Hematopoietic multipotent progenitor cell (in vitro differentiated cells): ENCODE measurements around the gene GALNT14. TPM values are rescaled to one million over a fixed set of nuclear protein-coding genes. Genes with fewer than 3 reads are reported as not detected.
"Not testable (repeated sequence)": the region's sequence is repeated elsewhere in the genome, so short reads cannot be mapped to it uniquely, and the experiment has no call there.

Experiments
- DNase-seq, 3 donors: peaks; one replicate each; pipeline ENCODE4 v3.0.0-alpha.2; 2011 to 2015; ENCODE audit warnings: low read depth in 2 of 3, low spot score in 2 of 3
- total RNA-seq: library from RNA; depleted of rRNA; stranded (reverse); fragments of >200 nt; gene quantifications from one replicate; pipeline ENCODE4 v1.2.3, GENCODE V29; 2012

GALNT14 gene
- total RNA-seq, 1 donor: 12.9 TPM

GRCh38 chr2:30915486-30915885, 222.8 kb downstream of the GALNT14 start:
- peak in 2 of 3 donors; percentile 12 to 23 for DNase-seq

DNA sequence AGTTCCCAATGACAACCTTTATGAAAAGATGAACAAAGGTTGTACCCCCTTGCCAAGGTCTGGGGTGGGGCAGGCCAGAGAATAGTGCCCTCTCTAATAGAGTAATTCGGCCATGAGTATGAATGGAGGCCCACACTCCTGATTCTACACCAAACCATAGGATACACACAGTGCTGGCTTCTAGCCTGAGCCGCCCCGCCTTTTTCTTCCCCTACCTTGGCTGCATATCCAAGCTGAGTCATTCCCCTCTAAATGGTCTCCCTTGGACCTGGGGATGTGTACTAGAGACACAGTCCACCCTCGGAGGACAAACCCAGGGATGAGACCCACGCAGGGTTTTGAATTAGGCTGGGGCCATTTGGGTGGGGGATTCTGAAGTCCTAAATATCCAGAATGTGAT, 223.8 kb downstream of the GALNT14 start:
- no peak for DNase-seq

DNA sequence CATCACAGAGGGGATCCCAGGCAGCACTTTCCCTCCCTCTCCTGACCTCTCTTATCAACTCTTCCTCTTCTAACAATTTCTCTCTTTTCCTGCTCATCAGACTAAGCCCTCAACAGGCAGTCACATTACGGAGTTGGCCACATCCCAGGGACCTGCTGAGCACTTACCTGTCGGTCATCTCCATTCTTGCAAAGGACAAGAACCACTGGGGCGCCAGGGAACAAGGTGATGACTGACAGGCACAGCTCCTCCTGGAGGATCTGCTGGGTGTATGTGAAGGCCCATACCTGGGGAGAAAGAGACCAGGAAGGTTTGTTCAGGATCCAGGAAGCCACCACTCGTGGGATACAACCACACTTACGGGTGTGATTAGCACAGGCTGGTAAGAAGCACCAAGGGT, 226.2 kb downstream of the GALNT14 start:
- no peak for DNase-seq

DNA sequence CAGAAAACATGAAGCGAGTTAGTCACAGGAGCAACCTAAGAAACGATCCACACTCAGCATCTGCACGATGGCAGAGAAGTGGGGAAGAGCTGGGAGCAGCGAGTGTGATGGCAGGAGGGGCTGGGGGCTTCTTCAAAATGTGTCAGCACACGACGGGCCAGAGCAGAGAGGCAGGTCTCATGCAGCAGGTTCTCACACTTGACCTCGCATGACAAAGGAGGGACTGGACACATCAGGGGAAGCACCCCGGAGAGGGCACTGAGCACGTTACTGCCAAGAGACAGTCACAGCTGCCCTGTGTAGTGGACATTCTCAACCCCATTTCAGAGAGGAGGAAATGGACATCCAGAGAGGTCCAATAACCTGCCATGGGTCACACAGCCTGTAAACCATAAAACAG, 226.9 kb downstream of the GALNT14 start:
- DNase-seq: no peak

DNA sequence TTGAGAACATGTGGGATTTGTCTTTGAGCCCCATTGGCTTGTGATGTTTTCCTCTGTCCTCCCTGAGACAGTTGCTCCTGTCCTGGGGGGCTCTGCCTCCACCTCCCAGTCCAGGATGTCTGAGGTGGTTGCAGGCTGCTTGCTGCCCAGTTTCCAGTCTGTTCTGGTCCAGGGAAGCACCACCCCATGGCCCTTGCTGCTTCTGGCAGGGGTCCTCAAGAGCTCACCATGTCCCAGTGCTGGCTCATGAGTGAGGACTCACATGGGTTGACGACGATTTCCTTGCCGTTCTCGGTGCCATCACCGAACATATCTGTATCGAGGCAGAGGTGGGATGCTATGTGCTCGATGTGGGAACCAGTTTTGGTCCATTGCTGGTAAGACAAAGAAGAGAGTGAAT, 227.6 kb downstream of the GALNT14 start:
- DNase-seq: no peak

- DNase-seq: not testable (repeated sequence)
Observed at GRCh38 chr2:30904437-30904836, 233.8 kb downstream of the GALNT14 start.

GRCh38 chr2:30903326-30903725, 234.9 kb downstream of the GALNT14 start:
- DNase-seq: no peak

- DNase-seq: no peak
Observed at GRCh38 chr2:30900381-30900780, 237.9 kb downstream of the GALNT14 start.

- DNase-seq: no peak
Observed at GRCh38 chr2:30899516-30900054, 238.7 kb downstream of the GALNT14 start.

DNA sequence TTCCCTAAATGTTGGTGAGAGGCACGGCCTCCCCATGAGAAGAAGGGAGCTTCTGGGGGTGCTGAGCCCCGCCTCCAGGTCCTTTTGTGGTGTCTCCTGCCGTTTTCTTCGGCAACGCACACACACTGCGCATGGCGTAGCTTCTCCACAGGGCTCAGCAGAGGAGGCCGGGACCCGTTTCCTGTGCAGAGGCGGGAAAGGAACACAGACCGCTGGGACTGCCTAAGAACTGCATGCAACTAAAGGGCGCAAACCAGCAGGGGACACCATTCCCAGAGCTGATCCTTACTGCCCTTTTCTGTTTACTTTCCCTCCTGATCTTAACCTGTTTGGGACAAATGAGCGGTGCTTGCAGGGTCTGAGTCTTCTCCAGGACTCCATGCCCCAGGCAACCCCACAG, 240.7 kb downstream of the GALNT14 start:
- DNase-seq: no peak

- DNase-seq: no peak
Observed at GRCh38 chr2:30894498-30895119, 243.6 kb downstream of the GALNT14 start.

DNA sequence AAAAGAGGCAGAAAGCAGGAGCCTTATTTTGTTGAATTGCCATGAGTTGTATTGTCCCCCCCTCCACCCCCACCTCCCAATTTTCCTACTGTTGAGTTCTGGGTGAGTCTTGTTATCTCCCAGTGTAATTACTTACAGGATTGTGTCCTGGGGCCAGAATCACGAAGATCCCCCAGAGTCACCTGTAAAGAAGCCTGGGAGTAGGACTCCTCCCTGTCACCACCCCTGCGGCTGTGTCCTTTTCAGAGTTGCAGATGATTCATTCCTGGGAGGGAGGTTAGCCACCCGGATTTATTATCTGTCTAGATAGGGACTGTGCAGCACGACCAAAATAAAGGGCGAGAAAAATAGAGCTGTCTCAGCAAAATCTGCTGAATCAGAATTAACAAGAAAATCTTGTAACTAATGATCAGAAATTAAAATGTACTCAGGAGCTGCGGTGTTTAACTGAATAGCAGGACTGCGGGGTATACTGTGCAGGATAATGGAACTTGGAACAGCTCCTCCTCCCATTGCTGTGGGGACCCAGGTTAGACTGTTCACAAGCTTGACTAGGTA, 249.3 kb downstream of the GALNT14 start:
- no peak for DNase-seq

GRCh38 chr2:30886080-30886479, 252.2 kb downstream of the GALNT14 start:
- DNase-seq: no peak

GRCh38 chr2:30883822-30884221, 254.4 kb downstream of the GALNT14 start:
- no peak for DNase-seq

- DNase-seq: no peak
Observed at GRCh38 chr2:30883184-30883583, 255.1 kb downstream of the GALNT14 start.

DNA sequence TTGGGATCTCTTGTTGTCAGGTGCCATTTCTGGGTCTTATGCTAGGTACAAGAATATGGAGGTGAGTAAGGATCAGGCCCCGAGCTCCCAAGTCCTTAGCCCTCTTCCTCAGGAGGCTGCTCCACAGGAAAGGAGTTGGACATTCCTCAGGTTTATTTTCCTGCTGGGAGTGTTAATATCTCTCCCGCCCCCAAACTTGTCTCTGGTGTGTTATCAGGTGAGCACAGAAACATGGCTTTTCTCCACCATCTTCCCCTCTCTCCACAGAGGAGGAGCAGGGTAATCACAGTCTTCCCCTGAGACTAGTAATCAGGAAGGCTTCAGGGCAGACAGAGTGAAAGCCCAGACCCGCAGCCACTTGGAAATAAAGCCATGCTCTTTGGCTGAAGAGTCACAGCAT, 257.7 kb downstream of the GALNT14 start:
- no peak for DNase-seq

- DNase-seq: no peak
Observed at GRCh38 chr2:30877833-30878232, 260.4 kb downstream of the GALNT14 start.

DNA sequence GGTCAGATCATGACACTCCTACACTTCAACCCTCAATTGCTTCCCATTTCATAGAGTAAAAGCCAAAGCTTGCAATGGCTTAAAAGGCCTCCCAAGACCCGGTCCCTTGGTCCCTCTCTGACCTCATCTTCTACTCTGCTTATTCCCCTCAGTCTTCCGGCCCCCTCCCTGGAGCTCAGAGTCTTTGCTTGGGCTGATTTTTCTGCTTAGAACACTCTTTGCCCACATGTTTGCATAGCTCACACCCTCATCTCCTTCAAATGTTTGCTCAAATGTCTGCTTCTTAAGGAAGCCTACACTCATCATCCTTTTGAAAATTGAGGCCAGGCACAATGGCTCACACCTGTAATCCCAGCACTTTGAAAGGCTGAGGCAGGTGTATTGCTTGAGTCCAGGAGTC, 265.4 kb downstream of the GALNT14 start:
- DNase-seq: no peak

DNA sequence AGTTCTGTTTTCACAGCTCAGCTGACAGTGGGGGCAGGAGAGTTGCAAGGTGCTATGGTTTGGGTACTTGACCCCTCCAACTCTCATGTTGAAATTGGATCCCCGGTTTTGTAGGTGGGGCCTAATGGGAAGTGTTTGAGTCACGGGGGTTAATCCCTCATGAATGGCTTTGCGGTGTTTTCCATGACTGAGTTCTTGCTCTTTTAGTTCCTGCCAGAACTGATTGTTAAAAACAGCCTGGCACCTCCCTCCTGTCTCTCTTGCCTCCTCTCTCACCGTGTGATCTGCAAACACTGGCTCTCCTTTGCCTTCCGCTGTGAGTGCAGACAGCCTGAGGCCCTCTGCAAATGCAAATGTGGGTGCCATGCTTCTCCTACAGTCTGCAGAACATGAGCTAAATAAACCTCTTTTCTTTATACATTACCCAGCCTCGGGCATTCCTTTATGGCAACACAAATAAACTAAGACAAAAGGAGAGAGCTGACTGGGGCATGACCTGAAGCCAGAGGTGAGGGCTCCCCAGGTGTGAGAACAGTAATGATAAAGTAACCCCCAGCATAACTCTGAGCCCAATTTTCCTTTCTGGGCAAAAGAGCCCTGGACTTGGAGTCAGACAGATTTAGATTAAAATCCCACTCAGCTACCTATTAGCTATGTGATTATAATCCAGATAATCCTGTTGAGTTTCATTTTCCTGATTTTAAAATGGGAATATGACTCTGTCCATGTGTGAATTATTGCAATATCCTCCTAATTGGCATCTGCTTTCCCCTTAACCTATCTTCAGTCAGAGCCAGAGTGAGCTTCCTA, 266.1 kb downstream of the GALNT14 start:
- DNase-seq: no peak

DNA sequence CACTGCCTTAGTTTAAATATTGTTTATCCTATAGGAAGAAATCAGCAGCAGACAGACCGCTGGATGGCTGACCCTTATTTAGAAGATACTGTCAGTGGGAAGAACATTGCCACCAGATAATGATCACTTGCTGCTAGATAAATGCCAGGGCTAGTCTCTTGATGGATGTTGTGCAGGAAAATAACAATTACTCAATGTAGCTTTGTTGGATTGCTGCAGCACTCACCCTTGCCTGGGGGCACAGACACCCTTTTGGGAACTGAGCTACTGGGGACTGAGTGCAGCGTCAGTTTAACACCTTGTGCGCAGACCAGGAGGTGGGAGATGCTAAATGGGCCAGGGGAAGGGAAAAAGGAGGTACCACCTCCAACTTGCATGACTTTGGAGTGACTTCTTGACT, 266.8 kb downstream of the GALNT14 start:
- no peak for DNase-seq

GRCh38 chr2:30869988-30870387, 268.3 kb downstream of the GALNT14 start:
- DNase-seq: no peak

DNA sequence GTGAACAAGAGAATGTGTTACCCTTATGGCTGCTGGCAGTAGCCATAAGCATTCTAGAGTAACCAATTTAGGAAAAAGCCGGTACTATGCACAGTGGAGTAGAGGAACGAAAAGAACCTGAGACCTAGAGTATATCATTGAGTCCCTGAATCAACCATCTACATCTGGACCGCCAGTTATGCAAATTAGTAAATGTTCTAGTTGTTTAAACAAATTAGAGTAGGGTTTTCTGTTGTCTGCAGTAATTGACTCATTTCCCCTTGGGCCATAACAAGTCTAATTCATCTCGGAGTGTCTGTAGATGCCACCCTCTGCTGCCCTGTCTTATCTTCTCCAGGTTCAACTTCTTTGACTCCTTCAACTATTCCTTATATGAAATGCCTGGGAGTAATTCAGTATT, 270.9 kb downstream of the GALNT14 start:
- no peak for DNase-seq
